NCI-H510A treated with DMSO at 0.1 percent for 48 hours (cell line): ENCODE results near the gene MGAT4C.

Source experiments
- DNase-seq: peaks from one replicate; lab custom pipeline; 2025; lab: John Stamatoyannopoulos, UW

Gene MGAT4C

DNA sequence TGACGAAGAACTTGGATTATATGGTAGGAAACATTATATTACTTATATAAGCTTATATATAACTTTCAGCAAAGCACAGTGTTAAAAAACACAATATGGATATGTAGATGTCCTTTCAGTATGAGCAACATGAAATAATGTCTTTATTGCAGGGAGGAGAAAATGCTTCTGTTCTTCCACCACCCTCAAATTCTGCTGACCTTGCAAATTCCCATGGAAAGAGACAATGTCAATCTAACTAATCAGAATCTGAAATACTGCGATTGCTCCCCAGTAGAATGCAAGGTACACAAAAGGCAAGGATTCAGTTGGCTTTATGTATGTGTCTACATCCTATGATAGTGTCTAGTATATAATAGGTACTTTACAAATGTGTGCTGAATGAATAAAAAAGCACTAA, 26.4 kb downstream of the MGAT4C start:
- no peak for DNase-seq

GRCh38 chr12:86228656-86229055, 27.5 kb downstream of the MGAT4C start:
- DNase-seq = no peak

DNA sequence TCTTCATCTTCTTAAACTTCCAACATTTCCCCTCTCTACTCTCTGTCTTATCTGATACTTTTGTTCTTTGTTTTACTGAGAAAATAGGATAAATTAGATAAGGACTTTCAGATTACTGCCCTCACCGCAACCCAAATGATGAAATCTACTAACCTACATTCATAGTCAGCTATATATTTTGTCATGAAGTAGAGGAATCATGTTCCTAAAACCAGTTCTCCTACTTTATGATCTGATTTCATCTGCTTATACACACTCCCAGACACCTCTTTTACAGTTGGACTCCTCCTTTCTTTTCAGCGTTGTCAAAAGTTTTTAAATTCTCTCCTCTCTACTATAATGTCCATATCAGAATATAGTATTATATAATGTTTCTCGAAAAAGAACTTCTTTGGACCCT, 29.7 kb downstream of the MGAT4C start:
- no peak for DNase-seq

- DNase-seq = no peak
These were observed 39.6 kb downstream of the MGAT4C start for GRCh38 chr12:86216591-86216990.

DNA sequence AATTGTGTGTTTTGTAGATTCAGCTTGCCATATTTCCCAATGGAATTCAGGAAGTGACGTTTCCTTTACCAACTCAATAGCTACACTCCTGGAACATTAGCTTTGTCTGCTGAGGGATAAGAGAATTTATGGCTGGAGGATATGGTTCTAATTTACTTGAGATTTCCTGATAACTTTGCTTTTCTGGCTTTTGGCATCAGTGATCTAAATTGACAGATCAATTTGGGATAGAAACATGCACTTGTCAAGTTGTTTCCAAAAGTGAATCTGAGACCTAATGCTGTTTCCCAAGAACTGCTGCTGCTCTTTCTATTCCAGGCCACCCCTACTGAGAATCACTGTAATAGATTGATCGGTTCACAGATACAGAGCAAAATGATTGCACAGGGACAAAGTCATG, 43.2 kb downstream of the MGAT4C start:
- no peak for DNase-seq

DNA sequence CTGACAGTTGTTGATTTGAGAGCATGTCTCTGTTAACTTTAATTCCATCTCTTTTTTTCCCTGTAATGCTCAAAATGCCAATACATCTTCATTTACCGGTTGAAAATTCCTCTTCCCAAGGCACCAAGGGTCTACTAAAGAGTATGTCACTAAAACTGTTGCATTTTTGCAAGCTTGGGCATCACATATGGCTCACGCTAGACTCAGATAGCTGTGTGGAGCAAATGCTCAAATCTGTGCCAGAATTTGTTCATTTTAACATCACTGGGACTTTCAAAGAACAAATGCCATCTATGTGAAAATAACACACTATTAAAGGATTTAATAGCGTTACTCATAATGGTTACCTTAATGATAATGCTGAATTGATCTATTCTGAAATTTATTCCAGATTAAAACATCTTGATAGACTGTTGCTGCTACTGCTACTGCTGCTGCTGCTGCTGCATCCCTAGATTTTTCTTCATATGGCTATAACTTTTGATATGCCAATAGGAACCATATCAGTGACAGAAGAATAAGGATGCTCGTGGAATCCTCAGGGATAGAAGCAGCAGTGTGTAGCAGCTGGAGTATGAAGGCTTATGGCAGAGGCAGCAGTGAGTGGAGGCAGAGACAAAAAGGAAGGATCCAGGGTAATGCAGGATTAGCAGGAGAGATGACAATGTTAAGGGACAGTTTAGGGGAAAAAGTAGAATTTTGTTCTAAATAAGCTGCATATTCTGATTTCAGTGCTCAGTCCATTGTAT, 57.3 kb downstream of the MGAT4C start:
- DNase-seq = no peak

- no peak for DNase-seq
These were observed 59.7 kb downstream of the MGAT4C start for GRCh38 chr12:86196465-86196864.

GRCh38 chr12:86194721-86195120, 61.5 kb downstream of the MGAT4C start:
- no peak for DNase-seq

DNA sequence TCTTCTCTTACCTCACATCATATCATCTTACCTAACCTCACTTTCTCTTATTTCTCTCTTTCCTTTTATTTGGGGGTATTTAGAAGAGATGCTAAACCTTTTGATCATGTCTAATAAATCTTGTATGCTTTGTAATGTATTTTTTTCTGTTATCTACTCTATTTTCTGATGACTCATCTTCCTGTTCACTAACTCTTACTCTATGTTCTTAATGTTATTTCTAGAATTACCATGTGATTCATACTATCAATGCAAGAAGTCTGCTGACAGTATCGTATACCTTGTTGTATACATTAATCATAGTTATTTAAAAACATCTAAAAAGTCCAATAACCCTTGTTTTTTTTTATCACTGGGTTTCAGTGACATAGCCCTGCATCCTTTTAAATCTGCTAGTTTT, 62.3 kb downstream of the MGAT4C start:
- DNase-seq = no peak

GRCh38 chr12:86188226-86188625, 68.0 kb downstream of the MGAT4C start:
- no peak for DNase-seq

DNA sequence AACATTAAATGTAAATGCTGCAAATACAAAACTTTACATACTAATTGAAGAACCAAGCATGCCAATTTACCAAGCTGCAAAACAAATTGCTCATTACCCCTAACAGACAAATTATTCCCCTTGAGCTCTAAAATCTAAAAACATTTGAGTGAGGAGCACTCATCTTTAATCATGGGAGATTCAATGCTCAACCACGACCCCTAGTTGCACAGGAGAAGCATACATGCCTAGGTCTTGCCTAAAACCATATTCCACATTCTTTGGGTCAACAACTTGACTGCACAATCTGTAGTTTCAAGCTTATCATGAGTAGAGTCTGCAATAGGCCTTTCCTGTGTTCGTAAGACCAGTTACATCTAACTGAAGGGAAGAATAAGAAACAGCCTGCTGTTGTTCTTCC, 69.7 kb downstream of the MGAT4C start:
- DNase-seq = no peak

DNA sequence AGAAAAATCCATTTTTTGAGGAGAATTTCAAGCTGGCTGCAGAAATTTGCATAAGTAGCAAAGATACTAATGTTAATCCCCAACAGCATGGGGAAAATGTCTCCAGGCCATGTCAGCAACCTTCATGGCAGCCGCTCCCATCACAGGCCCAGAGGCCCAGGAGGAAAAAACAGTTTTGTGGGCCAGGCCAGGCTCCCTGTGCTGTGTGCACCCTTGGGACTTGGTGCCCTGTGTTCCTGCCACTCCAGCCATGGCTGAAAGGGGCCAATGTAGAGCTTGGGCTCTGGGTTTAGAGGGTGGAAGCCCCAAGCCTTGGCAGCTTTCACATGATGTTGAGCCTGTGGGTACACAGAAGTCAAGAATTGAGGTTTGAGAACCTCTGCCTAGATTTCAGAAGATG, 76.3 kb downstream of the MGAT4C start:
- no peak for DNase-seq

DNA sequence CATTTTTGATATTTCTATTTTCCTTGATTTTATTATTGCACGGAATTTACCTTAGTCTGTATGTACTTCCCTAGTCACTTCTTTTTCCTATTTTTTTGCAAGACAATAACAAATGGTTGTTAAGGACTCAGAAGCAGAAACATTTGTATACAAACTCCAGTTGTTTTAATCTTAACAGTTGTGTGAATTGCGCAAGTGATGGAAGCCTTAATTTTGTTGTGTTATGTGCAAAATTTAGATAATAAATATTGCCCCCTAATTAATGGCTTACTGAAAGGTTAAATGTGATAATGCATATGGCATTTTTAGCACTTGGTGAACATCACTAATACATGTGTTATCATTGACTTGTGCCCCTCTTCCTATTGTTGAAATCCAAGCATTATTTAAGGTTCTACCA, 82.0 kb downstream of the MGAT4C start:
- no peak for DNase-seq

- no peak for DNase-seq
These were observed 83.2 kb downstream of the MGAT4C start for GRCh38 chr12:86172913-86173443.

GRCh38 chr12:86170051-86170450, 86.1 kb downstream of the MGAT4C start:
- DNase-seq = no peak

DNA sequence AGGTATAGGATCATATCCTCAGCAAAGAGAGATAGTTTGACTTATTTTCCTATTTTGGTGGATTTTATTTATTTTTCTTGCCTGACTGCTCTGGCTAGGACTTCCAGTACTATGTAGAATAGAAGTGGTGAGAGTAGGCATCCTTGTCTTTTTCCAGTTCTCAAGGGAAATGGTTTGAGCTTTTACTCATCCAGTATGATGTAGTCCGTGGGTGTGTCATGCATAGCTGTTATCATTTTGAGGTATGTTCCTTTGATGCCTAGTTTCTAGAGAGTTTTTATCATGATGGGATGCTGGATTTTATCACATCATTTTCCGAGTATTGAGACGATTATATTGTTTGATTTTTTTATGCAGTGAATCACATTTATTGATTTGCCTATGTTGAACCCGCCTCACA, 97.2 kb downstream of the MGAT4C start:
- no peak for DNase-seq

DNA sequence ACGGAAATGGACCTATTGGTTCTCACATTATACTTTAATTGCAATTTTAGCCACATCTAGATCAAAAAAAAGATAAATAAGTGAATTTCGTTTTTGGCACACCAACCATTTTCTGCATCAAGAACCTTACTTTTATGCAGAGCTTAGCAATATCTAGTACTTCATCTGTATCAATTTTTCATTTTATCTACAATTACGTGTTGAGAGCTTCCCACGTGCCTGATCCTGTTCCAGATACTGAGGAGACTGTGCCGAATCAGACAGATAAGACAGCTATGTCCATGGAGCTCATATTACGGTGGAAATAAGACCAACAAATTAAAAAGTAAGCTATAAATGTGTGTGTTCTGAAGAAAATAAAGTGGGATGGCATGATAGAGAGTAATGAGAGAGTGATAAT, 101.6 kb downstream of the MGAT4C start:
- DNase-seq = no peak

- no peak for DNase-seq
These were observed 107.6 kb downstream of the MGAT4C start for GRCh38 chr12:86148612-86149011.

DNA sequence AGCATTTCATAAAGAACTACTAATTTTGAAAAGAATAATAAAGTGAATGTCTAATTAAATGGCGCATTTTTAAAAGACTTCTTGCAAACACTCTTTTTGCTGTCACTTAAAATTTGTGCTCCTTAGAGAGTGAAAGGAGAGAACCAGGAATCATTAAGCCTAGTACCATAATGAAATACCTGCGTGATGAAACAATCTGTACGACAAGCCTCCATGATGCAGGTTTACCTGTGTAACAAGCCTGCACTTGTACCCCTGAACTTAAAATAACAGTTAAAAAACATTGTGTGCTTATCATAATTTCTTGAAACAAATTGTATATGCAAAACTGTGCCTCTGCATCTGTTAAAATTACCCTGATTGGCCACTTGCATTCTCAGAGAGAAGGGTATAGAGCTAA, 108.1 kb downstream of the MGAT4C start:
- DNase-seq = no peak

DNA sequence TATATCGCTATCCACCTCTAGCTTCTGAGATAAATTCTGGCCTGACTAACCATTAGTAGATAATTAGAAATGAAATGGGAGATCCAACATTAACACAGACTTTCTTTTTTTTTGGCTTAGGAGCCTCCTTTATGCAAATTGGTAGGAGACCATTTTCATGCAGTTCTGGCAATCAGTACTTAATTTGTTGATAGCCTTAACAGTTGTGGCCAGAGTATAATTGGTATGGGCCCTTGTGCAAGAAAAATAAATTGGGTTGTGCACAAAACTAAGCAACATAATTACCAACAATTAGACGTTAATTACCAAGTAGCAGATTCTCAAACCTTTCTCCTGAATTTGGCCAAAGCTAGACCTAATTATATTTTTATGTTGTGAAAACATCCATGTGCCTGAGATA, 111.0 kb downstream of the MGAT4C start:
- DNase-seq = no peak

DNA sequence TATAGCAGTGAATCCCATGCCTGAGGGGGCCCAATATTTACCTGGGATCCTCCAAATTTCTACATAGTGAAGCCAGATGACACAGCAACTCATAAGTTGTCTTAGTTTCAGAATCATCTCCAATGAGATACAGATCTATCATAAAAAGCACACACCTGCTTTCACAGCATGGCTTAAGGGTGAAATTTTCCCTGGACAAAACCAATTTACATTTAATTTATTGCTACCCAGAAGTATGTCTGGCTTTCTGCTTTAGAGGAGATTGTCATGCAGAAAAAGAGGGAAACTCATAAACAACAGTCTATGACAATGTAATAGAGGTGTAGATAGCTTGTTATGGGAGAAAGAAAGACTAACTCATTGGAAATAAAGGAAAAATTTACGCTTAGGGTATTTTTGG, 113.0 kb downstream of the MGAT4C start:
- no peak for DNase-seq

GRCh38 chr12:86139671-86140070, 116.5 kb downstream of the MGAT4C start:
- no peak for DNase-seq

DNA sequence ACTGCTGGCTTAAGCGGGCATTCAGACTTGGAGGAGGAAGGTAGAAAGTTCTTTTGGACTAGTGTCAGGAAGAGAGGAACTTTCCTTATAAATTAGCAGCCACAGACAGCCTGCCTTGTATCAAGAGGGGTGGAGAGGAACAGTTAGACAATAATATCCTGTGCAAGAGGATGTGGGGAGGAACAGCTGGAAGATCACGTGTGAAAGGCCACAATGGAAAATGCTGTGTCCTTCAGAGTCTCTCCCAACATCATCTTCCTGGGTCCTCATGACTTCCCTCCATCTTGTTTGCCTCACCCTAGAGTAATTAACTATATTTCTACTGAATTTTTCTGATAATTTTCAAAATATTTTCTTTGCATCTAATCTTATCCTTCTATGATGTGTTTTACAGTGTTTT, 117.4 kb downstream of the MGAT4C start:
- no peak for DNase-seq

GRCh38 chr12:86137936-86138335, 118.3 kb downstream of the MGAT4C start:
- DNase-seq = no peak
